Epidermal melanocyte (primary cell): Measurements from ENCODE around the gene BAHD1.

ENCODE experiments used
- DNase-seq: peaks from one replicate; pipeline ENCODE4 v3.0.0; 2011; ENCODE audit warnings: low spot score; ENCODE audit not compliant: insufficient read length

The BAHD1 gene

DNA sequence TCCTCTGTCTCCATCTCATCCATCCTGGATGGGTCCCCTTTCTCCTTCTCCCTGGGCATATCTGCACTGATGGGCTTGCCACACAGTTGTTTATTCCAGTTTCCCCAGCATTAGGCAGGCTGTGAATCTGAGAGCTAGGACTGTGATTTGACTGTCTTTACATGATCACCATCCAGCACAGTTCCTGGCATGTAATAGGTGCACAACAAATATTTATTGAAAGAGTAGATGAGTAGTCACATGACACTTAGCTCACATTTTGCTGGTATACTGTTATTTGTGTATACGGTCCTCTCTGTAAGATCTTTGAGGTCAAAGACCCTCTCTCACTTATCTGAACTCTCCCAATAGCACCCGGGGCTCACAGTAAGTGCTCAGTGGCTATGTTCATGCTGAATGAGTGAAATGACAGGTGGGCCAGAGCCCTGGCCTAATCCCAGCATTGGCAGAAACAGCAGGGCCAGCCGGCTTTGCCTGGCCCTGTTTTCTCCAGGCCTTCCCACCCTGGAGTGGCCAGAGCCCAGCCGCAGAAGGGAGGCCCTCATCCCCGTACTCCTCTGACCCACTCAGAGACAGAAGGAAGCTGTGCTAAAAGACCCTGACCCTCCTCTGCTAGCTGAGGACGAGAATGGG is 16.2 kb upstream of the BAHD1 start:
- DNase-seq: no peak

DNA sequence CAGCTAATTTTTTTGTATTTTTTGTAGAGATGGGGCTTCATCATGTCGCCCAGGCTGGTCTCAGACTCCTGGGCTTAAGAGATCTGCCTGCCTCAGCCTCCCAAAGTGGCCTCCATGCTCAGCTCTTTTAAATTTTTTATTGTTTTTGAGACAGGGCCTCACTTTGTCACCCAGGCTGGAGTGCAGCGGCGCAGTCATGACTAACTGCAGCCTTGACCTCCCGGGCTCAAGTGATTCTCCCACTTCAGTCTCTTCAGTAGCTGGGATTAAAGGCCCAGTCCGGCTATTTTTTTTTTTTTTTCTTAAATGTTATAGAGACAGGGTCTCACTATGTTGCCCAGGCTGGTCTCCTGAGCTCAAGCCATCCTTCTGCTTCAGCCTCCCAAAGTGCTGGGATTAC is 15.1 kb upstream of the BAHD1 start:
- no peak for DNase-seq

DNA sequence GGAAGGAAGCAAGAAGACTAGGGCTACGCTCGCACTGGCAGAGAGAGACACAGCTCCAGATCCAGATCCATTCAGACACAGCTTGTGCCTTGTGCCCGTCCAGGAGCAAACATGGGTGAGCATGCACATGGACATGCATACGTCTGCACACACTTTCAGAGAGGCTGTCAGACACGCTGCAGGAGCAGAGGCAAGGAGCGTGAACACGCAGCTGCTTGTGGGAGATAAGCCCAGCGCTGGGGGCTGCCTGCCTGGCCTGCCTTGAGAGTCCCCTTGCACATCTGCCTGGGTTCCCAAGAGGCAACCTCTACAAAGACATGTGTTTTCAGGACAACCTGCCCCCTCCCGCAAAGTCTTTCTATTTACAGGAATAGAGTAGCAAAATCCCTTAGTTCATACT is 13.6 kb upstream of the BAHD1 start:
- DNase-seq: no peak

DNA sequence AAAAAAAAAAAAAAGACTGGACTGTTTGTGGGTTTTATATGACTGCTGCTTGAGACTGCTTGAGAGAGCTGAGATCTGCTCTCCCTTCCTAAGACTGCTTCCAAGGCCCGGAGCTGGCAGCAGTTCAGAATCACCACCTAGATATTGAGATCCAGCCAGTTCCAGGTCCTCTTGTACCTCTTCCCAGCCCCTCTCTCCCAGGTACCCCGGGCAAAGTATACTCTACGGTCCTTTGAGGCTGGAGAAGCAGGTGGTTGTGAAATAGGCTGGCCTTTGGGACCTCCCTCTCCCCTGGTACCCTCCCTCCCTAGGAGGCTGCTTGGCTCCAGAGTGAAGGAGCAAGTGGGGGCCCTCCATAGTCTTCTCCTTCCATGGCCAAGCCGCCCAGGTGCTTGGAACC is 12.6 kb upstream of the BAHD1 start:
- no peak for DNase-seq

DNA sequence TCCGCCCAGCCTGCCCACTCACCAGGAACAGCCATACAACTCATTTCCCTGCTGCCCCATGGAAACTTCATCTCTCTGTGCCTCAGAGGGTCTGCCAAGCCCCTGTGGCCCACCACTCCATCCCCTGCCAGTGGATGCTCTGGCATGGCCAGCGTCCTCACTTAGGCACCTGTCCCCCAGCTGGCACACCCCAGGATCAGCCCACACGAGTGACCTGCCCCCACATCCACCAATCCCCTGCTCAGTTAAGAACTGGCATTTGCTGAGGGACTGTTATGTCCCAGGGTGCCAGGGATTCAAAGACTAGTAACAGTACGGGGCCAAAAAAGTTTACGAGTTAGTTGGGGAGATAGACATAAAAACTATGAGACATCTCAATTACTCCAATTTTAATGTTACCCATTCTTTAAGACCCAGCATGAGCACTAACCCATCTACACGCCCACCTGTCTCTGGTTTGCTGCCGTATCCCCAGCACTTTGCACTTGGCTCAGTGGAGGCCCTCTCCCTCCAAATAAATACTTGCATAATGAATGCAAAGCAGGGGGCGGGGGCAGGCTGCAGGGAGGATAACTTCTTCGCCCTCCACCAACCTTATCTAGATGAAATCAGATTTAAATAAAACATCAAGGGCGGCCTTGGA is 11.6 kb upstream of the BAHD1 start:
- no peak for DNase-seq

DNA sequence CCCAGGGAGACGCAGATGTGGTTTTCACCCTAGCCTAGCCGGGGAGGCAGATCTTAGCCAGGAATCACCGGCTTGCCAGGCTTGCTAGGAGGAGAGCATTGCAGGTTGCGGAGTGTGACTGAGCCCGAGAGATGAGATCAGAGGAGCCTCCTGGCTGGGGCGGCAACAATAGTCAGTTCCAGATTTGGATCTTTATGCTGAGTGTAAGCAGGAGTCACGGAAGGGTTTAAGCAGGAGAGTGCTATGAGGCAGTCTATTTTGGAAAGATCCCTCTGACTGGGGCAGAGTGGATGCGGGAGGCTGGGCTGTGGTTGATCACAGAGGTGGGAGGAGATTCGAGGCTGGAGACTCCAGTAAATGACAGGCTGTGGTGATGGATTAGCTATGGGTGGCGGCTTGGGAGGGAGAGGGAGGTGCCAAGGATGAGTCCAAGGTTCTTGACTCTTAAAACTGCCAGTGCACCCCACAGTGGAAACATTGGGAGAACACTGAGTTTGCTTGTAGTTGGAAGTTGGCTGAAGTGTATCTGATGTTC is 10.4 kb upstream of the BAHD1 start:
- DNase-seq: peak; percentile 12

DNA sequence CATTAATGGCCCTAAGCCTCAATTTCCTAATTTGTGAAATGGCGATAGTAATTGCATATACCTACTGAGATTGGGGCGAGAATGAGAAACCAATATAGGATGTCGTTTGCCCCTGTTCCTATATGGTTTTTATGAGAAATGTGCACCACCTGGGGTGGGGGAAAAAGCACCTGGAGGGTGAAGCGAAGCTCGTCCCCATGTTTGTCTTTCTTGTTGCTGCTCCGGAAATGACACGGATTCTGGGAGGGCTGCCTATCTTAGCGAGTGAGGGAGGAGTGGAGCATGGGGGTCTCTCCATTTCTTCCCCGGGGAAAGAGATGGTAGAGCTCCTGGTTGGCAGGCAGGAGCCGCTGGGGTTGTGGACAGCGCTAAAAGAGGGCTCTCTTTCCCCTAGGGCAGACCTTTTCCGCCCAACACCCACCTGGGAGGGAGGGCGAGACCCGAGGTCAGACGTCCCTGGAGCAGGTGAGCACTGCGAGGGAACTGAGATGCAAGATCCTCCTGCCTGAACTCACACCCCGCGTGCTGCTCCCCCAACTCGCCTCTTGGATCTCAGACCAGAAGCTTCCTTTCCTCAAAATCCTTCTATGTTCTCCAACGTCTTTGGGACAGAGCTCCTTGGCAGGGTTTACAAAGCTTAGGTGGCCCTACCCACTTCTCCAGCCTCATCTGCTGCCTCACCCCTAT is 5.6 kb upstream of the BAHD1 start:
- no peak for DNase-seq

DNA sequence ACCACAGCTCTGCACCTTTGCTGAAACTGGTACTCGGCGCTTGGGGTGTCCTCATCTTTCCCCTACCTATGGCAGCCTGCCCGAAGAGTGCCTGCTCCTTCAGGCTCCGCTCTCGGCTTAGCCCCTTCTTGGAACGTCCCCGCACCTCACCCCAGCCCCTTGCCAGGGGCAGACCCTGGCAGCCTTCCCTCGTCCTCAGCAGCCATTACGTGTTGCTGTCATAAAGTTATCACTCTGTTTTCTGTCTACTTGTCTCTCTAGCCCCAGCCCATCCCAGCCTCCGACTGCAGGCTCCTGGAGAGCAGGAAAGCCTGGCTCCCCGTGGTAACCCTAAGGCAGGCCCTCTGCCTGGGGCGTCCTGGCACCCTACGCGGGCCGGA is 5.1 kb upstream of the BAHD1 start:
- peak; percentile 16 for DNase-seq

DNA sequence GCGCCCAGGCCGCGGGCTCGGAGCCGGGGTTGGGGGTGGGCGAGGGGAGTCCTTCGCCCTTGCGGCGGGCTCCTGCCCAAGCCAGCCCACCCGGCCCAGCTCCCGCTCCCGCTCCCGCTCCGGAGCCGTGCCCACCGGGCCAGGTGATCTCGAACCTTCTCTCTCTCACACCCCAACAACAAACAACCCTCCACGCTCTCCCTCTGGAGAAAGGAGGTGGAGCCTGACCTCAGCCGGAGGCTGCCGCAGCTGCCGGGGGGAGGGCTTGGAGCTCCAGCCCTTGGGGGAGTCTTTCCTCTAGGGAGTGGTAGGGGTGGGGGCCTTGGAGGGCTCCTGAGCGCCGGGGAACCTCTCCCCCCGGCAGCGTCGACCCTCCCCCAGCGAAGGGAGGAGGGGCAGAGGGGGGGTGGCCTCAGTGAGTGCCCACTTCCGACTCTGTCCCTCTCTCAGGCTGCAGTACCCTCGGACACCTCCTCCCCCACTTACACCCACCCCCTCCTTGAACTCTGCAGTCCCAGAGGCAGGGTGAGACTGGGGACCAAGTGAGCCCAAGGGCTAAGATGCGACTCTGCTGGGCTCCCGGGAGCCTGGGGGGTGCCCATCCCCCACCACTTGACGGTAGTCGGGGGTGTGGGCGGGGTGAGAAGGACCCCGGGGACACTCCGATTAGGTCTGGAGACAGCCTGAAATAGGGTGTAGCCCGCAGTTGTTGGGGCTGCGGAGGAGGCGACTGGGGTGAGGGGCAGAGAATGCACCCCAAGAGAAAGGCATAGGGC is 4.4 kb upstream of the BAHD1 start:
- DNase-seq: peak; percentile 29

DNA sequence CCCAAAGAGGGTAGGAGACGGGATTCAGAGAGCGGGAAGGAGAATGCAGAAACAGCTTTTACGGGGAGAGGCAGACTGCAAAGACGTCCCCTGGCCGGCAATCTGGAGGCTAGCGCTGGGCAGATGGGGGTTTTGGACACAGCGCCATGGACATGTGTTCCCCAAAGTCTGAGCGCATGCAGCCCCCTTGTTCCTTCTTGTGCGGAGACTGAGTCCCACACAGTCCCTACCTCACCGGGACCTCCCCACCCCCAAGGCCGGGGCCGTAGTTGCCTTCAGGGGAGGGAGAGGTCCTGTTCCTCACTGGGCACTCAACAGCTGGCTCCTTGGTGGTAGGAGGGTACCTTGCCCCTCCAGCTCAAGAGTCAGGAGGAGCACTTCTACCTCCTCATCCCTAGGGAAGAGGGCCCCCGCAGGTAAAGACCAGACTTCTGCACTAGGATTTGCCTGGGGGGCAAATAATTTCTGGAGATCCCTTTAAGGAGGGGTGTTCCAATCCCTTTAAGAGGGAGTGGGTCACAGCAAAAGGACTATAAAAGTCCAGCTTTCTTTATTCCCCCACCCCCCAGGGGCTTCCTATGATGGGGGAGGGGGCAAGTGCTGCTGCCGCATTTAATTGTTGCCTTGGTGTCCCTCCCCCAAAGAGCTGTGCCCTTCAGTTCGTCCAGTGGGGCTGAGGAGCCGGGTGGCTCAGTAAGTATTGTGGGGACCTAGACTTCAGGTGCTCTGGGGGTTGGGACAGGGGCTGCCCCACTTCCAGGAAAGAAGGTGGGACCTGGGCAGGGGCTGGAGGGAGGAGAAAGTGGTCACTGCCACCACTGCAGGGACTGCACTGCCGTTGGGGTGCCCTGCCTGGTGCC is 3.6 kb upstream of the BAHD1 start:
- peak; percentile 23 for DNase-seq

DNA sequence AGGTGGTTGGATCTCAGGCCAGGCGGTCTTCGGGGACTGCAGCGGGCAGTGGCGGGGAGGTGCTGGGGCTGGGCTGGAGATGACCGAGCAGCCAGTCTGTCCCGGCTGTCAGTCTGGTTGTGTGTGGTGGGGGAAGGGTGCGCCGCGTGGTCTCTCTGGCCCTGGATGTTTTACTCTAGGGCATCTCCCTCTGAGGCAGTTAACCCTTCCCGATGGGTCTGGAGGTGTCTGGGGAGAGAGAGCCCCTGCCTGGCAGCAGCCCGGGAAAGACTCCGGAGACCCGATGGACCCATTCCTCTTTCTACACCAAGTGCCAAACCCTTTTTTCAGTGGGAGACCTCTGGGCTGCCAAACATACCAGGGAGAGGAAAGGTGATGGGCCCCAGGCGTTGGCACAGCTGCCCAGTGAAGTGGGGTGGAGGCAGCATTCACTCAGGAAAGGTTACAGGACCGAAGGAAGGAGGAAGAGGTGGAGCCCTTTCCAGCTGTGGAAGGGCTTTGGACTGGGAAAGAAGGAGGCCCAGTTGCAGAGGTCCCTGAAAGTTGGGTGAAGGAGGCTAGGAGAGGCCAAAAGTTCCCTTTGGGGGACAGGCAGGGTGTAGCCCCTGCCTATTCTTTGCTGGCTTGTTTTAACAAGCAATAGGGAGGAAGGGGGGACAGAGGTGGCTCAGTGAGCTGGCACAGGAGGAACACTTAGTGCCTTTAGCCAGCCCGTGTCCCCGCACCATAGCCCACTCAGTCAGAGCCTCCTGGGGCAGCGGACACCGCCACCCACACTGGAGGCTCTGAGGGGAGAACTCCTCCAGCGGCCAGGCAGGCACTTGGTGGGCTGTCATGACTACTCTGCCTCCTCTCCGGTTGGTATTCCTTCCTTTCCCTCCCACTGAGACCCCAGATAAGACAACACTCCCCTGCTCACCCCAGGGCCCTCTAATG is 2.7 kb upstream of the BAHD1 start:
- DNase-seq: peak; percentile 12

DNA sequence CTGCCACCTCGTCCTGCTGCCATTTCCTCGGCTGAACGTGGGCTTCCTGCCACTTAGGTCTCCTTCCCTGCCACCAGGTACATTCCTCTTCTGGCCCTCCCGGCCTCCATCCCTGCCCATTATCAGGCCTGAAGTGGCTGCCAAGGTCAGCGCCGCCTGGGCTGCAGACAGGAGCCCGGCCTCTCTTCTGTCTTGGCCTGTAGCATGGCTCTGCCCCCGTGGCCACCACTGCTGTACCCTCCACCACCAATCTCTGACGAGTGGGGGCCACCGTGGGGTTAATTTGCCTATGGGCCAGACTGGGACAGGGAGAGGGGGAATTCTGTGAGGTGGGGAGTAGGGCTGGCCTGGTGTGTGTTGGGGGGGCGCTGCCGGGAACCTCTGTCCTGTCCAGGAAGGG is 2.0 kb upstream of the BAHD1 start:
- no peak for DNase-seq

DNA sequence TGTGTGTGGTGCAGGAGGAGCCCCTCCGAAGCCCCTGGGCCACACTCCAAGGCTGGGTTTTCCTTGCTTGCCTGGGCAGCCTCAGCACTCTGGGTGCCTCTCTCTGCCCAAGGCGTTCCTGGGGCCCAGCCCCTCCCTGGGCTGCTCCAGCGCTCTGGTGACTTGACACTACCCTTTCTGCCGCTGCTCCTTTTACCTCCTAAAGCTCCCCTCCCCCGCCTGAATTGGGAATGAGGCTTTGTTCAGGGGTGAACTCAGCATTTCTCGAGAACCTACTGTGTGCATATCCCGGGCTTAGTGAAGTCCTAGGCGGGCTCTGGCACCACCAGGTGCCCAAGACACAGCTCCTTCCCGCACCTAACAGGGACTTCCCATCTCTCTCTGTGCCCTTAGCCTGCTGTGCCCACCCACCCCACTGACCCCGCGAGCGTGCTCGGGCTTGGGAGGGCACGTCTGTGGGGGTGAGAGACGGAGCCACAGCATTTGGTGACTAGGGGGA is 1.2 kb upstream of the BAHD1 start:
- no peak for DNase-seq

DNA sequence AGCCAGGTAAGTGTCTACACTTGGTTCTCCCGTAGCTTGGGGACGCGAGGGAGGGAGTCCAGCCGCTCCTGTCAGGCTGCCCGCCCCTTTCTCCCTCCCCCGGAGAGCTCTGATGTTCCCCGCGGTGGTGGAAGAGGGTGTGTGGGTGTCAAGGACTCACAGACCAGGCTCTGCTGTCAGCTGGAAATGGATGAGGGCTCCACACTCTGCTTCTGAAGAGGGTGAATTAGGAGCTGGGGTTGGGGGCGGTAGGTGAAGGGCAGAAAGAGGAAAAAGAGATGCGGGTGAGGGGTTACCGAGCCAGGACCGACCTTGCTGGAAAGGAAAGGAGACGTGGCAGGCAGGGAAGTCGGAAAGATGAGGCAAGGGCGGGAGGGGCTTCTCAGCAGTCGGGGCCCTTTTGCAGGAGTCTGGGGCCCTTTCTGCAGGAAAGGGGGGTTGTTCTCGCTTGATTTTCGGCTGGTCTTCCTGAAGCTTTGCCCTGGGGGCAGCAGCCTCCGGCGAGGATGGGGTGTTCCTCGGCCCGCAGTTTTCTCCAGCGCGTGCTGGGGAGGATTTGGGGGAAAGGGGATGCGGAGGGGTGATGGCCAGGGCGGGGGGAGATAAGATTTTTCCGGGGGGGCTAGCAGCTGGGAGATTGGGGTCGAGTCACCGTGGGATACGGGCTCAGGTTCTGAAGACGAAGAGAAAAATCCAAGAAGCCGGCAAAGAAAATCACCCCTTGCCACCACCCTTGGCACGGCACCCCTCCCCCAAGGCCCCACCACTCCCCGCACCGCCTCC is 602 bp upstream of the BAHD1 start:
- peak; percentile 22 for DNase-seq

DNA sequence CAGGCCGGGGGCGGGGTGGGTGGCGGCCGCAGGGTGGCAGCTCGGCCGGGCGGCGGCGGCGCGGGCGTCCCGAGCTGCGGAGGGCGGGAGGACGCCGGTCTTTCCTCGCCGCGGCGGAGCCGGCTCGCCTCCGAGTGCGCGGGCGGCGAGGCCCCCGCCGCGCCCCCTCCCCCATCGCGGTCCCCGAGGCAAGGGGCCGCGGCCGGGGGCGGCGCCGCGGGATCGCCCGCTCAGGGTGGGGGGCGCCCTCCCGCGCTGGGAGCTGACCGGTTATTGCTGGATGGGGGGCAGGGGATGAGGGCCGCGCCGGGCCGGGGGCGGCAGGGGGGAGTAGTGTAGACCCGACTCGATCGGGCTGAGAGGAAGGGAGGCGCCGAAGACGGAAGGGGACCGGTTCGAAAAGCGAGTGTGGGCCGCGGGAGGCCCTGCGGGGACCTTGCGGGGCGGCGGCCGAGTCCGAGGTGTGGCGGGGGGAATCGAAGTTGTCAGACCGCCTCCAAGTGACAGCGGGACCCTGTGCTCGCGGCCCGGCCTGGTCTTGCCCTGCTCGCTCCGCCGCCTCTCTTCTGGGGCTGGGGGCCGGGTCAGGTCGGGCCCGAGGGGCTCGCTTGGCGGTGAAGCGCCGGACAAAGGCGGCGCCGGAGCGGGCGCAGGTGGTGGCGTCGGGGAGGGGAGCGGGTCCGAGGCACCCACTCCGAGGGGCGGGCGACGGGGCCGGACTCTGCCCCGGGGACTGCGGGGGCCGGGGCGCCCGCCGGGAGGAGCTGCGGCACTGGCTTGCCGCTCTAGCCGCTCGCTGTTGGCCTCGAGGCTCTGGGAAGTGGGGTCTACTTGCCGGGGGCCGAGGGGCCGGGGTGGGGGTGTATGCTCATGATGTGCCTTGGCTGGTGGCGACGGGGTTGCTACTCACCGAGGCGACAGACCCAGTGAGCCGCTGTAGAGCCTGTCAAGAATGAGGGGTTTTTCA is 1.1 kb downstream of the BAHD1 start:
- no peak for DNase-seq

DNA sequence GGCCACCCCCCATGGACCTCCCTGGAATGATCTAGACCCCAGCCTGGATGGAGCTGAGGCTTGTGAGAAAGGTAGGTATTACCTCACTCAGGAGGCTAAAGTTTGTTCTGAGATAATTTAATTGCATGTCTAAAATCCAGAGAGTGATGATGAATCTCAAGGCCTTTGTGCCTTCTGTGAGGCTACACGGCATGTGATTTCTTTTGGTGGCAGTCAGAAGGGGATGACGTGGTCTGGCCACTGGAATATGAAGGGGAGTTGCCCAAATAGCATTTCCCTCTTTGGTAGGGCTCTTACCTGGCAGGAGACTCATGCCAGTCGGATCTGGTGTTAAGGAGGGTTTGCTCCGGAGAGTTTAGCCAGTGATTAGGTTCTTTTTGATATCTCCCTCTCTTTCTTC is 2.5 kb downstream of the BAHD1 start:
- DNase-seq: no peak

DNA sequence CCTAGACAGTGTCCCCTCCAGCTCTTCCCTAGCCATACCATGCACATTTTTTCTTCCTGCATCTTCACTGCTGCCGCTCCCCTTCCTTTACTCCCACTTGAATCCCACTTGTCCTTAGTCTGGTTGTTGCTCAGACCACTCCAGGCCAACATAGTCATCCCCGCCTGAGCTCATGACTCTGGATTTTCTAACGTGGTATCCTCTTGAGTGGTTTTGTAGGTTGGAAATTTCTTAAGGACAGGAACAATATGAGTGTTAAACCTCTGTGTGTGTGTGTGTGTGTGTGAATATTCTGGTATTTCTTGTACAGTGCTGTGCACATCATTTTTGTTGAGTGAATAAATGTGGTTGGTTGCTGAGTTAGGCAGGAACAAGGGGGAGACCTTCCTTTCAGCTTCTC is 3.1 kb downstream of the BAHD1 start:
- DNase-seq: no peak

DNA sequence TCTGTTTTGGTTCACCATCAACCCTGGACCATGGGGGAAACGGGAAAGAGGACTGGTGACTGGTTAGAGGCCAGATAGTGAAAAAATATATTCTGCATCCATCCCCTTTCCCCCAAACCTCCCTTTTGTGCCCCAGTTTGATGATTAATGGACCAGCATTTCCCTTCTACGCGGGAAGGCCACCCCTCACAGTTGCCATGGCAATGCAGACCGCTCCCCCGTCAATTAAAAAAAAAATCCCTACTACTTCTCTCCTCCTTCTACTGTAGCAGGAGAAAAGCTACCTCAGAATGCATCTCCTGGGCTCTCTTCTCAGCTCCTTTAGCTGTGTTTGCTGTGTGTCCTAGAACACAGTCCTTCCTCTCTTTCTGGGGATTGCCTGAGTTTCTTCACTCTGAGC is 4.0 kb downstream of the BAHD1 start:
- no peak for DNase-seq
